Measurements from ENCODE around the gene PHLPP2. TPM values are rescaled to one million over a fixed set of nuclear protein-coding genes. Genes with fewer than 3 reads are reported as not detected.

PHLPP2 gene
- 10 to 100 TPM in 1 of 2 donors, 1 to 10 TPM in 1; 3.5 to 10.8 TPM for total RNA-seq

- Histone ChIP-seq H3K27ac (peak within 1 kb of the TSS; percentile 87 to 94), H3K36me3 (no peaks in the 10 kb centered on the region), H3K27me3 (no peaks in the 10 kb centered on the region), H3K4me1 (peaks cover 0 to 27% of the 10 kb centered on the region in 2 donors), H3K4me3 (peak within 1 kb of the TSS; percentile 77 to 89), H3K9me3 (no peaks in the 10 kb centered on the region)
- no peak for TF ChIP-seq CTCF (IDR thresholded peaks at IDR 0.05)
- no peak for DNase-seq (ENCODE audit: low spot score)
These were observed at the start of gene PHLPP2 for GRCh38 chr16:71724320-71724751. Gene PHLPP2, minus strand, starts transcription at chr16:71724701. Its CDS starts 9,906 bp downstream, at chr16:71714795.

- Histone ChIP-seq H3K27me3 (no peaks in the 10 kb centered on the region), H3K4me1 (peaks cover 0 to 13% of the 10 kb centered on the region in 2 donors), H3K36me3 (peaks cover 43% of the 10 kb centered on the region), H3K9me3 (no peaks in the 10 kb centered on the region), H3K4me3 (no peak overlapping the region), H3K27ac (no peak overlapping the region)
- DNase-seq (ENCODE audit: low spot score): no peak
- TF ChIP-seq CTCF (IDR thresholded peaks at IDR 0.05): no peak
These were observed 47.1 kb upstream of the PHLPP2 start for GRCh38 chr16:71771571-71771970.

- peaks cover 0 to 16% of the 10 kb centered on the region in 2 donors for H3K4me1 ChIP-seq
- H3K36me3 ChIP-seq: peaks cover 54% of the 10 kb centered on the region
- H3K4me3 ChIP-seq: no peak overlapping the region
- no peak for TF ChIP-seq CTCF (IDR thresholded peaks at IDR 0.05)
- no peaks in the 10 kb centered on the region for H3K9me3 ChIP-seq
- H3K27me3 ChIP-seq: no peaks in the 10 kb centered on the region
- H3K27ac ChIP-seq: no peak overlapping the region
- DNase-seq (ENCODE audit: low spot score): no peak
These were observed 44.7 kb upstream of the PHLPP2 start for GRCh38 chr16:71769222-71769621.

- DNase-seq (ENCODE audit: low spot score): no peak
- no peak overlapping the region for H3K4me3 ChIP-seq
- no peak overlapping the region for H3K27ac ChIP-seq
- H3K27me3 ChIP-seq: no peaks in the 10 kb centered on the region
- H3K9me3 ChIP-seq: no peaks in the 10 kb centered on the region
- no peak for TF ChIP-seq CTCF (IDR thresholded peaks at IDR 0.05)
- peaks cover 59% of the 10 kb centered on the region for H3K36me3 ChIP-seq
- peaks cover 0 to 16% of the 10 kb centered on the region in 2 donors for H3K4me1 ChIP-seq
These were observed 42.8 kb upstream of the PHLPP2 start for GRCh38 chr16:71767060-71767900.

GRCh38 chr16:71762186-71762585, 37.7 kb upstream of the PHLPP2 start:
- no peak for TF ChIP-seq CTCF (IDR thresholded peaks at IDR 0.05)
- no peaks in the 10 kb centered on the region for H3K9me3 ChIP-seq
- no peak overlapping the region for H3K27ac ChIP-seq
- no peak overlapping the region for H3K4me3 ChIP-seq
- peaks cover 68% of the 10 kb centered on the region for H3K36me3 ChIP-seq
- peaks cover 0 to 9% of the 10 kb centered on the region in 2 donors for H3K4me1 ChIP-seq
- DNase-seq (ENCODE audit: low spot score): no peak
- no peaks in the 10 kb centered on the region for H3K27me3 ChIP-seq

Measured in right atrium auricular region (tissue), 2 donors.